Thyroid gland (tissue), 4 donors: ENCODE data around the gene SEMA5A.

ENCODE experiments used
- CTCF ChIP-seq, 6 experiments: fragments of 200-600 bp in 3 of 6; fragments of 450-650 bp in 3 of 6; sonication (generic) in 3 of 6; IDR thresholded peaks; one replicate each; pipeline ENCODE4 v1.5.1; 2016 to 2019; ENCODE audit warnings: antibody characterized with exemption in 6 of 6, mild to moderate bottlenecking in 2 of 6, inconsistent platforms in 1 of 6, moderate library complexity in 1 of 6
- POLR2A ChIP-seq, 2 donors: fragments of 450-650 bp; IDR thresholded peaks; one replicate each; pipeline ENCODE4 v1.6.1; 2017; ENCODE audit warnings: antibody characterized with exemption in 2 of 2, mild to moderate bottlenecking in 2 of 2, moderate library complexity in 1 of 2

- TF ChIP-seq CTCF (IDR thresholded peaks at IDR 0.05) (no peak), POLR2A (IDR thresholded peaks at IDR 0.05) (no peak)
Observed at GRCh38 chr5:9582406-9582805, 36.5 kb upstream of the SEMA5A start.
